GM12874 (cell line): ENCODE measurements around the gene SRGAP3.

Experiments used
- CTCF ChIP-seq: IDR thresholded peaks from 2 replicates; pipeline ENCODE4 v1.5.1; 2011; ENCODE audit warnings: low read depth, mild to moderate bottlenecking, control low read depth, low read length, moderate library complexity; ENCODE audit not compliant: insufficient read depth

Gene SRGAP3

GRCh38 chr3:9192248-9193025, 57.0 kb downstream of the SRGAP3 start:
- no peak for TF ChIP-seq CTCF

DNA sequence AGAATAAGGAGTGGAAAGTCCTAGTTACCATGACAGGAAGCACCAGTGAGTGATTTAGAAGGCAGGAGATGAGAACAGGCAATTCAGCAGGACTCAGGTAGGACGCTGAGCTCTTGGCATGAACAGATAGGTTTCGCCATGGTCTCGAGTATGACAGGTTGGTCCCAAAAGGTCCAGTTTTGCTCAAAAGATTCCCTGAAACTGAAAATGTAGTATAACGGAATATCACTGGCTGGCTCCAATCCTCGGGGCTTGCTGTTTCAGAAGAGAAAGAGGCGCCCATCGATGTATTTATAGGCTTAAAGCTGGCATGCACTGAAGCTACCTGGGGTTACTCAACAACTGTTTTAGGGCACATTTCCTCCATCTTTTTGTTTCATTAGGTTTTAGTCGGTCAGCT, 59.2 kb downstream of the SRGAP3 start:
- TF ChIP-seq CTCF = no peak

DNA sequence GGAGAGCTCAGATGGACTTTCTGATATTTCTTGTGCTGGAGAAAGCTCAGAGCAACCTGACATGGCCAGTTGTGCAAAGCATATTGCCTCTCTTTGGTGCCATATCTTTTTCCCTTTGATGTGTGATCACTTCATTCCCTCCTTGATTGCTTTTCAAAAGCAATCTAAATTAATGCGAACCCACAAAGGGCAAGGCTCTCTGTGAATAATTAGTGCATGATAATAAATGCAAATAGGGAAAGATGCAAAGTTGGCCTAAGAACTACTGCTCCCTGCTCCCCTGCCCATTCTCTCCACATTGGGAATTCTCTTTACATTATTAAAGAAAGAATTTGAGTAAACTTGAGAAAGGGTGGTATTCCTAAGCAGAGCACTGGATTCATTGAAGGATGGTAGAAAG, 60.9 kb downstream of the SRGAP3 start:
- no peak for TF ChIP-seq CTCF

GRCh38 chr3:9185701-9186100, 63.7 kb downstream of the SRGAP3 start:
- TF ChIP-seq CTCF = no peak

DNA sequence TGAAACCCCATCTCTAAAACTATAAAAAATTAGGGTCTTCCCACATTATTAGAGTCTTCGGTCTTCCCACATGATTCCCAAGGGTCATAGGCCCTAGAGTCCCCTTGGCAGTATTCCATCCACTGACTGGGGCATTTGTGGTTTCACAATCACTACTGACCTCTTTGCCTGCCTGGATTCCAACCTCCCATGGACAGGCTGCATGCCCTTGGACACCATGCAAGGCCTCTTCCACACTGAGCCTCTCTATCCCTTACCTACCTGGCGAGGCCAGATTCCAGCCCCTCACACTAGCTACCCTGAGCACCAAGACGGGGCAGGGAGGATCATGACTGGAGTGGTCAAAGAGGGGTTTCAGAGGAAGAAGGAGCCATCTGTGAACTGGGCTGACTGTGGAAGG, 64.4 kb downstream of the SRGAP3 start:
- TF ChIP-seq CTCF = no peak

DNA sequence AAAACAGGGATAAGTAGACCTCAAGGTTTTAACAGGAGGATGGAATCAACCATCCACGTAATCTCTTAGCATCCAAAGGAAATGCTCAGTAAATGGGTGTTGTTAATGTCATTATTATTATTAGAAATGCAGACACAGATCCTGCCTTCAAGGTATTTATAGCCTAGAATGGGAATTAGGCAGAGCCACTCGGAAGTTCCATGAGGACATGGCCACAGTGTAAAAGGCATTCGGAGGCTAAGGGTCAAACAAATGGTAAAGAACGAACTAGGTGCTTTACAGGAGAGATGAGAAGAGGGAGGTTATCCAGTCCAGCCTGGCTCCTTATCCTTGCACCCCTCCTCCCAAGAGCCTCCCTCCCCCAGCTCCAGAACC, 65.0 kb downstream of the SRGAP3 start:
- TF ChIP-seq CTCF = no peak

GRCh38 chr3:9183811-9184460, 65.5 kb downstream of the SRGAP3 start:
- no peak for TF ChIP-seq CTCF
